Stimulated activated CD4-positive, alpha-beta T cell treated with anti-CD3 and anti-CD28 coated beads, Interleukin-15, amount 100 ng/mL, for 1 hour (primary cell): ENCODE data around the gene ATRN.

ENCODE experiments used
- DNase-seq, 2 donors: peaks; one replicate each; pipeline ENCODE4 v3.0.0-alpha.2; 2020; ENCODE audit warnings: low read depth in 1 of 2, low spot score in 1 of 2

Gene ATRN

GRCh38 chr20:3654326-3655130 lies 183.7 kb downstream of the ATRN start:
- DNase-seq = no peak

GRCh38 chr20:3655131-3655405 lies 184.2 kb downstream of the ATRN start:
- no peak for DNase-seq

- DNase-seq = no peak
Observed at GRCh38 chr20:3658019-3658715, 187.3 kb downstream of the ATRN start.

GRCh38 chr20:3658716-3659491 lies 188.1 kb downstream of the ATRN start:
- no peak for DNase-seq

- no peak for DNase-seq
Observed at GRCh38 chr20:3659492-3660261, 188.9 kb downstream of the ATRN start.

GRCh38 chr20:3660262-3661059 lies 189.6 kb downstream of the ATRN start:
- DNase-seq = no peak

- no peak for DNase-seq
Observed at GRCh38 chr20:3661060-3661813, 190.4 kb downstream of the ATRN start.

- DNase-seq = no peak
Observed at GRCh38 chr20:3661814-3662665, 191.2 kb downstream of the ATRN start.

GRCh38 chr20:3663031-3663701 lies 192.3 kb downstream of the ATRN start, which contains the start of gene GFRA4:
TSS of gene GFRA4 (minus strand) at chr20:3663399. CDS start at chr20:3663399, 0 bp downstream.
- DNase-seq = no peak

GRCh38 chr20:3663858-3664257 lies 193.0 kb downstream of the ATRN start:
- DNase-seq = no peak

- DNase-seq = no peak
Observed at GRCh38 chr20:3667434-3668037, 196.7 kb downstream of the ATRN start.

GRCh38 chr20:3669710-3670367 lies 199.0 kb downstream of the ATRN start:
- no peak for DNase-seq

GRCh38 chr20:3670511-3670910 lies 199.7 kb downstream of the ATRN start:
- DNase-seq = no peak

- no peak for DNase-seq
Observed at GRCh38 chr20:3670945-3671344, 200.1 kb downstream of the ATRN start.

- no peak for DNase-seq
Observed at GRCh38 chr20:3671986-3672546, 201.2 kb downstream of the ATRN start.

GRCh38 chr20:3672547-3673171 lies 201.8 kb downstream of the ATRN start:
- no peak for DNase-seq
